ENCODE measurements around the gene PLAU. TPM values are rescaled to one million over a fixed set of nuclear protein-coding genes. Genes with fewer than 3 reads are reported as not detected.

Gene PLAU
- total RNA-seq, 1 experiment from 2014 or later, result 8.3 TPM

DNA sequence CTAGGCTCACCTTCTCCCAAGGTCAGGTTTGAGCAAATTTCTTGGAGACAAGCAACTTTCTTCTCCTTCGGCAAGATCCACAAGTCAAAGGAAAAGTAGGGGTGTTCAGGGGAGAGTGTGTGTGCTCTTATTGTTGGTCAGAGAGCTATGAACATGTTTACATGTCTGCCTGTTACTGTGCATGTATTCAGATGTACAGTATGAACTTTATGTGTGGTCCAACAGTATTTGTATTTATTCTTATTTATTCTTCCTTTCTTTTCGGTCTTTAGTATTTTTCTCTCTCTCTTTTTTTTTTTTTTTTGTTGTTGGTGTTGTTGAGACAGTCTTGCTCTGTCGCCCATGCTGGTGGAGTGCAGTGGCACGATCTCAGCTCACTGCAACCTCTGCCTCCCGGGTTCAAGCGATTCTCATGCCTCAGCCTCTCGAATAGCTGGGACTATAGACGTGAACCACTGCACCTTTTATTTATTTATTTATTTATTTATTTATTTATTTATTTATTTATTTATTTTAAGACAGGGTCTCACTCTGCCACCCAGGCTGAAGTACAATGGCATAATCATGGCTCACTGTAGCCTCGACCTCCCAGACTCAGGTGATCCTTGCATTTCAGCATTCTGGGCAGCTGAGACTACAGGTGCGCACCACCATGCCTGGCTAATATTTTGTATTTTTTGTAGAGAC is 38.2 kb downstream of the PLAU start:
- ChIA-PET CTCF (no interaction called here), POLR2A (ENCODE audit: low non-redundant PET) (interaction anchor here (0.7 kb wide), 1 partner anchor 86 kb away, joined by 7 read pairs; no protein-coding TSS in a partner anchor)
- intact Hi-C loops (cut with micrococcal nuclease; ENCODE audit: unreplicated experiment), result no loop called here

DNA sequence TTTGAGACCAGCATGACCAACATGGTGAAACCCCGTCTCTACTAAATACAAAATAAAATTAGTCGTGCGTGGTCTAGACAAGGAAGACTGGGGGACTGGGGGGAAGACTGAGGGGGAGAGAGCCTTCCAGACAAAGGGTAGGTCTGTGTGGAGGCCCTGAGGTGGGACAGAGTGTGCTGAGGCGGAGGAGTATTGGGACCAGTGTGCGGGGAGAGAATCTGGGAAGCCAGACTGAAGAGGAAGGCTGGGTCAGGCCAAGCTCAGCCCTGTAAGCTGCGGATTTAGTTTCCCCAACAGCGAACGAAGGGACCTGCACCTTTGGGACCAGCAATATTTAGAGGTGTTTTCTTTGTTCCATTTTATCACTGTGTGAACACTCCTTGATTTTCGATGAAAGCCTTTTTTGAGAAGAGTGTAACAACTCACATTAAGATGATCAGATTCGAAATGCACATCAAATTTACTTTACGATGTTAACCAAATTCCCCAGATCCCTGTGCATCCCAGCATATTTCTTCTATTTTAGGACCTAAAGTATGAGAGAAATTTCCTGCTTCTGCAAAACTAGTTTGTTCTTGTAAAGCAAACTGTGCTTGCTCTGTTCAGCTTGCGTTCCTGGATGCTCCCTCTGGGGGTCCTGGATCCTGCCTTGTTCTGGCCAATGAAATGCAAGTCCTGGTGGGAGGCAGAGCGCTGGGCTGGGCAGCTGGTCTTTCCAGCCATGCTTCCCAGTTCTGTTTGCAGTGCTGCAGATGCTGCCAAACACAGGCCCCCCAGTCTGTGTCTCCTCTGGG is 39.4 kb downstream of the PLAU start:
- POLR2A ChIA-PET (ENCODE audit: low non-redundant PET), result no interaction called here
- Histone ChIP-seq H3K4me3 (ENCODE audit: low read depth, low read length, poor library complexity, severe bottlenecking) (no peak overlapping the region), H3K9me3 (ENCODE audit: low read depth, low read length, poor library complexity, severe bottlenecking) (no peaks in the 10 kb centered on the region), H3K4me1 (ENCODE audit: insufficient read depth, low read length, poor library complexity, severe bottlenecking) (peaks cover 8% of the 10 kb centered on the region), H3K27me3 (replicated peaks; ENCODE audit: insufficient read depth, low read depth, low read length, poor library complexity) (no peaks in the 10 kb centered on the region), H3K27ac (ENCODE audit: low read depth, low read length, poor library complexity, severe bottlenecking) (no peak overlapping the region), H3K36me3 (ENCODE audit: insufficient read depth, low read length, poor library complexity, severe bottlenecking) (no peaks in the 10 kb centered on the region)
- intact Hi-C loops (cut with micrococcal nuclease; ENCODE audit: unreplicated experiment), result no loop called here
- CTCF ChIA-PET, result no interaction called here
- no peak for DNase-seq (ENCODE audit: low spot score)
- TF ChIP-seq, protein P1, sequence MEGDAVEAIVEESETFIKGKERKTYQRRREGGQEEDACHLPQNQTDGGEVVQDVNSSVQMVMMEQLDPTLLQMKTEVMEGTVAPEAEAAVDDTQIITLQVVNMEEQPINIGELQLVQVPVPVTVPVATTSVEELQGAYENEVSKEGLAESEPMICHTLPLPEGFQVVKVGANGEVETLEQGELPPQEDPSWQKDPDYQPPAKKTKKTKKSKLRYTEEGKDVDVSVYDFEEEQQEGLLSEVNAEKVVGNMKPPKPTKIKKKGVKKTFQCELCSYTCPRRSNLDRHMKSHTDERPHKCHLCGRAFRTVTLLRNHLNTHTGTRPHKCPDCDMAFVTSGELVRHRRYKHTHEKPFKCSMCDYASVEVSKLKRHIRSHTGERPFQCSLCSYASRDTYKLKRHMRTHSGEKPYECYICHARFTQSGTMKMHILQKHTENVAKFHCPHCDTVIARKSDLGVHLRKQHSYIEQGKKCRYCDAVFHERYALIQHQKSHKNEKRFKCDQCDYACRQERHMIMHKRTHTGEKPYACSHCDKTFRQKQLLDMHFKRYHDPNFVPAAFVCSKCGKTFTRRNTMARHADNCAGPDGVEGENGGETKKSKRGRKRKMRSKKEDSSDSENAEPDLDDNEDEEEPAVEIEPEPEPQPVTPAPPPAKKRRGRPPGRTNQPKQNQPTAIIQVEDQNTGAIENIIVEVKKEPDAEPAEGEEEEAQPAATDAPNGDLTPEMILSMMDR (conservative IDR thresholded peaks at IDR 0.05; ENCODE audit: low read depth, low read length), result no peak
- TF ChIP-seq EZH2 (IDR thresholded peaks at IDR 0.05; ENCODE audit: borderline replicate concordance, low read depth, low read length, poor library complexity, severe bottlenecking), result no peak
- BruUV-seq (replicated peaks), result no TSS peak

More for the DNA sequence above, 38.2 kb downstream of the PLAU start:
- Histone ChIP-seq H3K9me3 (ENCODE audit: low read depth, low read length, poor library complexity, severe bottlenecking) (no peaks in the 10 kb centered on the region), H3K27ac (ENCODE audit: low read depth, low read length, poor library complexity, severe bottlenecking) (no peak overlapping the region), H3K4me3 (ENCODE audit: low read depth, low read length, poor library complexity, severe bottlenecking) (no peak overlapping the region), H3K36me3 (ENCODE audit: insufficient read depth, low read length, poor library complexity, severe bottlenecking) (no peaks in the 10 kb centered on the region), H3K4me1 (ENCODE audit: insufficient read depth, low read length, poor library complexity, severe bottlenecking) (peaks cover 8% of the 10 kb centered on the region), H3K27me3 (replicated peaks; ENCODE audit: insufficient read depth, low read depth, low read length, poor library complexity) (no peaks in the 10 kb centered on the region)
- TF ChIP-seq EZH2 (IDR thresholded peaks at IDR 0.05; ENCODE audit: borderline replicate concordance, low read depth, low read length, poor library complexity, severe bottlenecking), result no peak
- TF ChIP-seq, protein P1 (conservative IDR thresholded peaks at IDR 0.05; ENCODE audit: low read depth, low read length), result no peak
- DNase-seq (ENCODE audit: low spot score), result no peak
- no TSS peak for BruUV-seq (replicated peaks)

DNA sequence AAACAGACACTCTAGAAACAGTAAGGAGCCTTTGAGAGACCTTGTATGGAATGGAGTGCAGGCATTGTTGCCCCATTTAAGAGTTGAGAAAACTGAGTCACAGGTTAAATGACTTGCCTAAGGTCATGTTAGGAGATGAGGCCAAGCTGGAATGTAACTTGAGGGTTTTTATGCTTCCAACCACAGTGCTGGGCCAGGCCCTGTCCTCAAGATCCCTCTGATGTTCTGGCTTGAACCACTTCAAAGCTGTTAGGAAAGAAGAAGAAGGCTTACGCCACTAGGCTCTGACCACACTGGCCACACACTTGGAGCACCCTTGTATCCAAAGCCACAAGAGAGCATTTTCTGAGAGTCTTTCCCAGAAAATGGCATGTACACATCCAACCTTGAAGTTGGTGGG is 42.7 kb downstream of the PLAU start:
- intact Hi-C loops (cut with micrococcal nuclease; ENCODE audit: unreplicated experiment), result no loop called here
- H3K36me3 ChIP-seq (ENCODE audit: insufficient read depth, low read length, poor library complexity, severe bottlenecking), result no peaks in the 10 kb centered on the region
- H3K27me3 ChIP-seq (replicated peaks; ENCODE audit: insufficient read depth, low read depth, low read length, poor library complexity), result no peaks in the 10 kb centered on the region
- POLR2A ChIA-PET (ENCODE audit: low non-redundant PET), result no interaction called here
- no peak overlapping the region for H3K4me3 ChIP-seq (ENCODE audit: low read depth, low read length, poor library complexity, severe bottlenecking)
- no peaks in the 10 kb centered on the region for H3K9me3 ChIP-seq (ENCODE audit: low read depth, low read length, poor library complexity, severe bottlenecking)
- DNase-seq (ENCODE audit: low spot score), result no peak
- no peak for TF ChIP-seq EZH2 (IDR thresholded peaks at IDR 0.05; ENCODE audit: borderline replicate concordance, low read depth, low read length, poor library complexity, severe bottlenecking)
- TF ChIP-seq, protein P1 (conservative IDR thresholded peaks at IDR 0.05; ENCODE audit: low read depth, low read length), result no peak
- peaks cover 18% of the 10 kb centered on the region for H3K4me1 ChIP-seq (ENCODE audit: insufficient read depth, low read length, poor library complexity, severe bottlenecking)
- BruUV-seq (replicated peaks), result no TSS peak
- CTCF ChIA-PET, result interaction anchor here (0.6 kb wide), 1 partner anchor 104 kb away, joined by 3 read pairs; no protein-coding TSS in a partner anchor
- H3K27ac ChIP-seq (ENCODE audit: low read depth, low read length, poor library complexity, severe bottlenecking), result no peak overlapping the region

Measured in A673 (cell line).